Measurements from ENCODE around the gene RASAL2.

The RASAL2 gene

DNA sequence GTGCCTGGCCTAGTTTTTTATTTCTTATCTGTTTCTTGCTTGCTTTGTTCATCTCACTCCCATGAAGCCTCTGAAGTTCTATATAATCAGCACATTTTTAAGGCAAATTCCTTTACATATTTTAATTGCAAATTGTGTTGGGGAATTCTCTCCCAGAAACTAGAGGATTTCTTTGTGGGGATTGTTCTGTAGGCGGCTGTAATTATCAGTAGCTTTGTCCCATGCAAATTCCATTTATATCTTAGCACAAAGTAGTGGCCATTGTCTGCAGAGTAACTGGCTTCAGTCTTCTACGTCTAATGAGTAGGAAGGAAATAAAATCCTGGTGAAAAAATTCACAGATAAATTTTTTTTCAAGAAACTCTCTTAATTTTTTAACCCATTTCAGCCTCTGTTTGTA, 367.2 kb downstream of the RASAL2 start:
- no peak for DNase-seq (ENCODE audit: low spot score)

DNA sequence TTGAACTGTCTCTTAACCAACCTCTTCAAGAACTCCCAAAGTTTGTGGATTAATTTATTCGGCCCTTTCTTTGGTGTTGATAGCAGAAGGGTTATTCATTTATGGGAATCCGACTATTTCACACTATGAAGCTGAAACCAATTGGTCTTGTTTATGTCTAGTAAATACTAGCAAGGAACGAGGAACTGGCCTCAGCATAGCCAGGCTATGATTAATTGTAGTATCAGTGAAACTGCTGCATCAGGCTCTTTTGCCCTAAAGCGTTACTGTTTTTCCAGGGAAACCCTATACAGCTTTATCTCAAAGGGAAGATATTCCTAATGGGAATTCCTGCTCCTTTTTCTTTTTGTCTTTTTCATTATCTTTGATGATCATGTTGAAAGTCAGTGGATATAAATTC, 367.8 kb downstream of the RASAL2 start:
- no peak for DNase-seq (ENCODE audit: low spot score)

DNA sequence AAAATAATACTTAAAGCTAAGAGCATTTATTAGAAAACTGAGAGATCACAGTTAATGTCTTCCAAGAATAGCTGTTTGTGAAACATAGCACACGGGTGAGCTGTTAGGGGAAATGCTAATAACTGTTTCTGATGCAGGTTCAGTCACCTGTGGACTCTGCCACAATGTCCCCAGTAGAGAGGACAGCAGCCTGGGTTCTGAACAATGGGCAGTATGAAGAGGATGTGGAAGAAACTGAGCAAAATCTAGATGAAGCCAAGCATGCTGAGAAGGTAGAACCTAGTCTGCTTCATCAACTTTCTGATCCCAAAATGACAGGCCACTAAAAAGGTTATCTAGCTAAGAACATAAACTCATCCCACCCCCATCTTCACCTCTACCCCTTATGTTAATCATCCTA, 370.2 kb downstream of the RASAL2 start:
- DNase-seq (ENCODE audit: low spot score): no peak

DNA sequence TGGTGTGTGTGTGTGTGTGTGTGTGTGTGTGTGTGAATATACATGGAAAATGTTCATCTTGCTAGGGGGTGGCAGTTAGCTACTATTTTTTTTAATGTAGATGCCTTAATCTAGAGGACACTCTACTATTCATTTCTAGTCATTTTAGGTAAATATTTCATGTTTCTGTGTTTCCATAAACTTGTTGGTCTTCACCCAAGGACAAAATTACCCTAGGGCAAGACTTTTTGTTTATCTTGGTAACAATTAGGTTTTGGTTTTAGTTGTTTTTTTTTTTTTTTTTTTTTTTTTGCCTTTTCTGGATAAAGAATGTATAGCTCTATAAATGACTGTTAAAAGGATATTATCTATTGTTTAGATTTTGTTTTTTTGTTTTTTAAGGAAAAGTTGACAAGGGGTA, 370.7 kb downstream of the RASAL2 start:
- DNase-seq (ENCODE audit: low spot score): no peak

DNA sequence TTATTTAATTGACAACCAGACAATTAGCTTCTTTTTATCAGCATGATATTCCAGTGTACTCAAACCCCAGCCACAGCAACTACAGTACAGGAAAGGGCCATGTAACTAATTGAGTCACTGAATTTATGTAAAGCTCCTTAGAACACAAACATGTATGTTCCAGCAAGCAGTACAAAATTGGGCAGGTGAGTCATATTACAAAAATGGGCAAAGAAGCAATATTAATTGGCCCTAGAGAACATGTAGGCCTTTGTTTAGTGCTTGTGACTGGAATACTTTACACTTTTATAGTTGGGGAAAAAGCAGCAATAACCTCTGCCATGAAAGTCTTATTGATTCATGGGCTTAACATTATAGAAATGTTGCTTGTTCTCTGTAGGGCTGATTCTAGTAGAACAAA, 371.1 kb downstream of the RASAL2 start:
- DNase-seq (ENCODE audit: low spot score): no peak

DNA sequence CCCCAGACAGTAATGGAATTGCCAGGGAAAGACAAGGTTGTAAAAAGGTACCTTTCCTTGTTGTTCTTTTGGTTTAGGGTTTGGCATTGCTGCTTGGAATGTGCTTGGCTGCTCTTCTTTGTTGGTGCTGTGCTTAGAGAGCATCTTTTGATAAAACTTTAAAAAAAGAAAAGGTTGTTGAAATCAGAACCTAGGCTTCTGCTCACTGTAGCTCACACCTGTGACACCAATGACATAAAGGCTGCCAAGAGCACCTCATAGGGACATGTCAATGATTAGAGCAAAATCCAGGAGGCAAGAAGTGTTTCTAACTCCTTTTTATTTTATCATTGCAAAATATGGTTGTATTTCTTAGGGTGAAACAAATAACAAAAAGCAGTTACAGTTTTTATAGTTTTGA, 373.9 kb downstream of the RASAL2 start:
- DNase-seq (ENCODE audit: low spot score): no peak

DNA sequence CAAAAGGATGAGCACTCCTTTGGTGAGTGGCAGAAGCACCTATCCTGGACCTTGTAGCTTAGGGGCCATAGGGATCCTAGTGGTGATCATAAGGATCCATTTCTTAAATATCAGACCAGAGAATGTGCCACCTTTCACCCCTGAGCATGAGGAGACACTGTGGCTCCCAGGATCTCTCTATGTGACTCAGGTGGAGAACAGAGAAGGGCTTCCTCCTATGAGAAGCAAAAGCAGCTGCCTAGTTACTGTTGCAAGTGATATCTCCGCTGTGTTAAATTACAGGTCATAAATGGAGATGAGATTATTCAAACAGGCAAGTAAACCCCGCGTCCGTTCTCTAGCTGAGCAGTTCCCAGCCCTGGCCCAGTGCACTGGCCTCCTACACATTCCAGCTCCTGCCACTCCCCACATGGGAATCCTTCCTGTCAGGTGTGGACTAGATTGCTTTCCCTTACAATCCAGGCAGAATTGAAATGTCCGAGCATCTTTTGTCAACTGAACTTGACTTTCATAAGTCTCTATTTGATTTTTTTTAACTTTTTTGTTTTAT, 376.6 kb downstream of the RASAL2 start:
- DNase-seq (ENCODE audit: low spot score): no peak

DNA sequence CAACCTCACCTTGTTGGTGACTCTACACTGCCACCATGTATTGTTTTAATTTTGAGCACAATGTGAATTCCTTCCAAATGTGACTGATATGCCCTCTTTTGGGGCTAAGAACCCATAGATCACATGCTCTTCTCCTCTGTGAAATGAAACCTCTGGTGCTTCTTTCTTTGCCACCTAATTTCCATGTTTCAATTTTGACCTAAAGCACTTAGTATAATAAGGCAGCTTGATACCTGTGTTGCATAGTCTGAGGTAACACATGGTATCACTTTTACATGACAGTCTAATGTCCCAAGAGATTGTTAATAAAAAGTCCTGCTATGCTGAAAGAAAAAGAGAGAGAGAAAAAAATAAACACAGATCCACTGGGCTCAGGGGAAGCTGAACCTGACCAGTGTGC, 378.6 kb downstream of the RASAL2 start:
- DNase-seq (ENCODE audit: low spot score): no peak

DNA sequence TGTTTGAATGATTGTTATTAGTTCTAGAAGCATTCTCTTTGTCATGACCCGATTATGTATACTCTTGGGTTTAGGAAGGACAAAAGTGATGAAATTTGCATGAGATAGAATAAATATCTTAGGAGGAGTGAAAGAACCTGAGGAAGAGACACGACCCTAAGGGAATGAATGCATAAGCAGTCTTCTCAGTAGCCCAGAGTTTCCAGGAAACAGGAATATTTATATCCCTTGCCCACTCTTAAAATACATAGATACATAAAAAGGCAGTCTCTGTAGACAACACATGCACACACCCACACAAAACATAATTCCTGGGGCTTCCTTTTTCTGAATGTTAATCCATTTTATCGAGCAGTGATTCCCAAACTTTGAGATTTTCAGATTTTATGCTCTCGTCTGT, 383.5 kb downstream of the RASAL2 start:
- no peak for DNase-seq (ENCODE audit: low spot score)

DNA sequence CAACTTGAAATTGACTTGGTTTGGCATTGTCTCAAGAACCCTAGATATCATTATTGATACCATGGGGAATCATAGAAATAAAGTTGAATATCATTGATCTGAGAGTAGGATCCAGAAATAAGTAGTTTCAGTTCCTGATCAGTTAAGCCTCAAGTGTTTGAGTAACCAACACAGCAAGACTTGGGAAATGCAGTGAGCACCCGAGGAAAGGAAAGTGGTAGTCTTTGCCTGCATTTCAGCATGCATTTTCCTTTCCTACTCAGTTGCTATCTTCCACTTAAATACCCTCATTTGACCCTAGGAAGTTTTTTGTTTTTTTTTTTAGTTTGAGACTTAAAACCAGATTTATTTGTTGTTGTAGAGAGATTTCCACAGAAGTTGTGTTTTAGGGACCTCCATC, 383.9 kb downstream of the RASAL2 start:
- DNase-seq (ENCODE audit: low spot score): no peak

DNA sequence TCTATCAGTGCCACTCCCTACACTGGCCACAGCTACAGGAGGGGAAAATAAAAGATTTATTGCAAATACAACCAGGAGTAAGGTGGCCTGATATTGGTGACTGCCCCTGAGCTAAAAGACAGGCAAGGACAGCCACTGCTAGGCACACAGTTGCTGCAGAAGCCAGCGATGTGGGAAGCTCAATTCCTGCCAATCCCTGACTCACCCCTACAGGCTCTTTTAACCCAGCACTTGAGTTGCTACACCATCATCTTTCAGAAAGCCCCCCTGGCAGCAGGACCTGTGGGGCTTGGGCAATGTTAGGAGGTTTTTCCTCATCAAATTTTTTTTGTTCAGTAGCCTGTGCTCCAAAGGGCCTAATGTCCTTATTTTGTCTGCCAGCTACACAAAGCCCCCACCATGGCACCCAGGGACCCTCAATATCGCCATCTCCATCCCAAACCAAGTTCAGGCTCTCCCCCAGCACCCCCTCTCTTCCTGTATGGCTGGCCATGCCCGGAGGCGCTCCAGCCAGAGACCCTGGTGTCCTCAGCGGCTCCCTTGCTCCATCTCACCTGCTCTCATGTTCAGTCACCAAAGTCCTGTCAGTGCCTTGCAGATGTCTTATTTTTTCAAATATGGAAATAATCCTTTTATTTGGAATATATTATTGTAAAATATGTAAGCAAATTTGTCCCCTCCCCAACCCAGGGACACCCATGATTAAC, 389.5 kb downstream of the RASAL2 start:
- DNase-seq (ENCODE audit: low spot score): no peak

DNA sequence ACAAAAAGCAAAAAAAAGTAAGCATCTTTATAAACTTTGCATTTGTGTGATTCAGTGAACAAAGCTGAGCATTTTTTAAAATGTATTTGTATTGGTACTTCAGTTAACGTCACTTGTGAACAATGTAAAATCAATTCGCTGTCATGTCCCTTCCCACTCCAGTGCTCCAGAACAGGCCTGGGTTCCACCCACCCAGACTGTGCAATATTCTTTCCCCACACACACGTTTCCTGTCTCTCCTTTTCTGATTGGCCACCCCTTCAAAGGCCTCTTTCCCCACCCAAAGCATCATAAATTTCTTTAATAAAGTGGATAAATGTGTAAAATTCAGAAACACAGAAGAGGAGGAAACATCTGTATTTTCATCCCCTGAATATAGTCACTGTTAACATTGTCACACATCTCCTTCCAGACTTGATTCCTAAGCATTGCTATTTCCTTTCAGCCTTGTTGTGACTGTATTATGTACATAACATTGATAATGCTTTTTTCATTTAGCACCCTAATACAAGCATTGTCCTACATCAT, 390.9 kb downstream of the RASAL2 start:
- no peak for DNase-seq (ENCODE audit: low spot score)

DNA sequence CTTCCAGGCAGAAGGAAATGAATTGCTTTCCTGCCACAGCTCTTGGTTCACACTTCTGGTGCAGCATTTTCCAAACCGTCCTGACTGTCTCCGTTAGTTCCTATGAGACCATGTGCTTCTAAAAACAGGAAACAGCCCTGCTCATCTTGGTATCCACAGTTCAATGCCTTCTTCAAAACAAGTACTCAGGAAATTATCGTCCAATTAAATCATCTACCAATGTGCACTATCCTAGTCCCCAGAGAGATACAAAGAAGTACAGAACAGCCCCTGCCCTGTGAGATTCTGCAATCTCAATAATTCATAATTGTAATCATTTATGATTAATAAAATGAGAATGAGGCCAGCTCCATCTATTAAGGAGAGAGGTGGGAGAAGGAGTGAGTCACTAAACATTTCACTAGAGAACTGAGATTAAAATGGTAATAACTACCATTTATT, 391.7 kb downstream of the RASAL2 start:
- no peak for DNase-seq (ENCODE audit: low spot score)

DNA sequence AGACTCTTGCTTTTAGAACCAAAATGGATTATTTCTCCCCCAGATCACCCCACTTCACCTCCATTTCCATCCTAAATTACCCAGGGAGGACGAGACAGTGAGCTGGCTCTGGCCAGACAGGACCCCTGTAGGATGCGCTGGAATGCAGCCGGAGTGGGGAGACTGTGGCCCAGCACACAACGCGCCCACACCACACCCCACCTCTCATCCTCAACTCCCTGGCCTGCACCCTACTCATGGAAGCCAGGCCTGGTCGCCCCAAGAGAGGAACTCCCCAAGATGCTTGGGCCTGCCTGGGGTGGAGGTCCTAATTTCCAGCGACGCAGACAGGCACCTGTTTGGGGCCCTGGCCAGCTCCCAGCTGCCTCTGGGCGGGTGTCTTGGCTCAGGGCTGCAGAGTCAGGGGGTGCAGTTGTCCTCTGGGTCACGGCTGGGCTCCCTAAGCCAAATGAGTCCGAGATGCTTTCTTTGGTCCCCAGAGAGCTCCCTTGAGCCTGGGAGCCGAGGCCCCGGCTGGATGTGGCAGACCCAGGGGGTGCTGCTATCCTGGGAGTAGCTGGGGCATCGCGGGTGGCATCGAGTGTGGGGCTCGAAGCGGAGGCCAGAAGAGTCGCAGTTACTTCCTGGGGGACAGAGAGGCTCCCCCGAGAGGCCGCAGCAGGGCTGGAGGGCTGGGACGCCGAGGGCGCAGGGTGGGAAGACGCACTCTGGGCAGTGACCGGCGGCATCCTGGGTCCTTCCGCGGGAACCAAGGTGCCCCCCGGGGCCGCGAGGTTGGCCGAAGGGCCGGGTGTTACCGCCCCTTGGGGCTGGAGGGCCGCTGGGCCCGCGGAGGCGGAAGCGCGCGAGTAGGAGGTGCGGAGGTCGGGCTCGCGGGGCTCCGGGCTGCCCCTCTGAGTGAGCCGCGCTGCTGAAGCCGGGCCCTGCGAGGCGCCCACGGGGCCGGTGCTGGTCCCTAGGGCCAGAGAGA, 392.5 kb downstream of the RASAL2 start:
- DNase-seq (ENCODE audit: low spot score): no peak

DNA sequence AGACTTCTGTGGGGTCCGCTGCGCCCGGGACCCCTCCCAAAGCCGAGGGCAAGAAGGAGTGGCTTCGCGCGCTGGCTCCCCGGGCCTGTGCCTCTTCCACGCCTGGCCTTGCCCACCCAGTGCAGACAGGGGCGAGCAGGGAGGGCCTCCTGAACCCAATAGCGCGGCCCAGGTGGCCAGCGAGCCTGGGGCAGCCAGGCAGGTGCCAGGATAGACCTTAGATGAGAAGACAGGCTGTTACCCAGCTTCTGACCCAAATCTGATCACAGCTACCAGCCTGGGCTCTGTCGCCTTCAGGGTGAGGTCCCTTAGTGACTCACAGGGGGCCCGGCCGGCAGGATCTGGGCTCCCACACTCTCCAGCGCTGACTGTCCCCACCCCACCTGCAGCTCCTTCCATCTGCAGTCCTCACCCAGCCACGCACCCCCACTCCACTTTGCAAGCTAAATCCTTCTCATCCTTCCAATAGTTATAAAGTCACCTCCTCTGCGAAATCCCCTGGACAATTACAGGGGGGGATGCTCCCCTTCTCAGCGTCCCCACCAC, 393.2 kb downstream of the RASAL2 start:
- no peak for DNase-seq (ENCODE audit: low spot score)

DNA sequence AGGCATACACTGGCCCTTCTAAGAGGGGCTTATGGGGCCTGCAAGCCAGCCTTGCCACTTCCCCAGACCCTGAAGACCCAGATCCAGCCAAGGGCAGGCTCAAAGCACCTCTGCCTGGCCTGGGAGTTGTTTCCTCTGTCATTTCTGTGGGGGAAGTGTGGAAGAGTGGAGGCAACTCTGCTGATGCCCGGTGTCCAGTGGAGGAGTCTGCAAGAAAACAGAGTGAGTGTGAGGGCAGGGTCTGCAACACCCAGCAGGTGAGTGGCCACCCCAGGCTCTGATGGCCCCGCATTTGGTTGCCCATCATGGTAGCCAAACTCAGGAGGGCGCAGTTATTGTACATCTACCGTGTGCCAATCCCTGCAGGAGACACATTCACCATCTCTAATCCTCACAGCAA, 394.5 kb downstream of the RASAL2 start:
- DNase-seq (ENCODE audit: low spot score): no peak

DNA sequence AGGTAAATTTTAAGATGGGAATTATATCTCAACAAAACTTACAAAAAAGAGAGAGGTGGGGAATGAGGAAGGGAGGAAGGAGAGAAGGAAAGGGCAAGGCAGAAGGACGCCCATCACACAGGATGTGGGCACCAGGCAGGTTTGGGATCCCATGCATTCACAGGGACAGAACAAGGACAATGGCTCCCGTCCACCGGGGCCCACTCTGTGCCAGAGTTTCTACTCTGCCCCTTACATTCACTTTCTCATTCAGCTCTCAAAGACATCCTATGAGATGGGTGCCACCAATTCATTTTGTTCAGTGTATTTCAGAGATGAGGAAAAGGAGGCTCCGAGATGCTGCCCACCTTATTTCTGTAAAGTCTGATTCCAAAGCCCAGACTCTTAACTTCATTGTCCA, 395.5 kb downstream of the RASAL2 start:
- DNase-seq (ENCODE audit: low spot score): no peak

DNA sequence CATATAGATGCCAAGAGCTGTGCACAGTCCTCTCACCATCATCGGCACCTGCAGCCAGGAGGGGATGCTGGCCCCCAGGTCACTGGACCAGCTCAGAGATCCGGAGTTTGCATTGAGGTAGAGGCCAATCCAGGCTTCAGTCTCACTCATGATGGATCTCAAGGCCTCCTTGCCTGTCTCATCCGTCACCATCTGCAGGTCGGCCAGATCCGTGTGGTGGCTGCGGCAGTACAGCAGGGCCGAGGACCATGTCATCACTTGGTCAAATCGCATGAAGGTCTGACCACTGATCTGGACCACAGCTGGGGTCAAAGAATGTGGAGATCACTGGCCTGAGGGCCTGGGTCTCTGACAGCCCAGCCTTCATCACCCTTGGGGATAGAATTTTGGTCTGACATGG, 396.2 kb downstream of the RASAL2 start:
- no peak for DNase-seq (ENCODE audit: low spot score)

DNA sequence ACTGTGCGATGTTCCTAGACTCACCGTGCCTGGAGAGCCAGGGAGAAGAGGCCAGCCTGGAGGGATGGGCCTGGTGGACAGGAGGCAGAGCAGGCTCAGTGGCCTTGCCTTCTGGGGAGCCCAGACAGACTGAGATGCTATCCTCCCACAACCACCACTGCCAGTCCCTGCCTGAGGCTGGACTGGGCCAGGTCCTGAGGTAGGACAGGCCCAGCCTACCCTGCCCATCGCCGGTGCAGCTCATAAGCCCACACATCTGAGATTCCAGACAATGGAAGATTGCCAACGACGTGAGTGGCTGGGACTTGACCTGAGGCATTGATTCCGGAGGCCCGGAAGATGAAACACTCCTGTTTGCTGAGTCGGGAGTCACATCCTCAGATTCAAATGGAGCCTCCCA, 397.1 kb downstream of the RASAL2 start:
- no peak for DNase-seq (ENCODE audit: low spot score)

DNA sequence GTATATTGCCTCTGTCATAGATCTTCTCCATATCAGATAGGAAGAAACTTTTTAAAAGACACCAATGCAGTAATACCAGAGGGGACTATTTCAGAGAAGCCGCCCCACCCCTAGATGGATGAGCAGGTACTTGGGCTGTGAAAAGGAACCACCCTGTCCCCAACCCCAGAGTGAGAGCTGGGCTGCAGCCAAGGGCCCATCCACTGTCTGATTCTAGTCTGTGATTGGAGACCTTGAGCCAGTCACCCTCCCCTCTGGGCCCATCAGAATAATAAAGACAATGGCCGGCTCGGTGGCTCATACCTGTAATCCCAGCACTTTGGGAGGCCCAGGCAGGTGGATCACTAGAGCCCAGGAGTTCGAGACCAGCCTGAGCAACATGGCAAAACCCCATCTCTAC, 397.8 kb downstream of the RASAL2 start:
- DNase-seq (ENCODE audit: low spot score): no peak

DNA sequence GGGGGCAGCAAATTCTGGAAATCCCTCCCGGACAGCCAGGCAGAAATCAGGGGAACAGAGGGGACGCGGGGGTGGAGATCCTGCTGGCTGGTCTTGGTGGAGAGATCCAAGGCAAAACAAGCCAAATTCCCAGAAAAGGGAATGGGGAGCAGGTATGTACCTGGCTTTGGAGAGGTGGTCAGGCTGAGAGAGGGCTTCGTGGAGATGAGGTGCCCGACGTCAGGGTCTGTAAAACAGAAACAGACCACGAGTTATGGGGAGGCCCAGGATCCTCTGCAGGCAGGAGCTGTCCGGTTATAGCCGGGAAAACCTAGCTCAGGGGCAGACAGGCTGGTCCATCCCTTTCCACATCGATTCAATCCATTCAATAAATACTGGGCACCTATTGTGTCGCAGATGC, 398.4 kb downstream of the RASAL2 start:
- no peak for DNase-seq (ENCODE audit: low spot score)

DNA sequence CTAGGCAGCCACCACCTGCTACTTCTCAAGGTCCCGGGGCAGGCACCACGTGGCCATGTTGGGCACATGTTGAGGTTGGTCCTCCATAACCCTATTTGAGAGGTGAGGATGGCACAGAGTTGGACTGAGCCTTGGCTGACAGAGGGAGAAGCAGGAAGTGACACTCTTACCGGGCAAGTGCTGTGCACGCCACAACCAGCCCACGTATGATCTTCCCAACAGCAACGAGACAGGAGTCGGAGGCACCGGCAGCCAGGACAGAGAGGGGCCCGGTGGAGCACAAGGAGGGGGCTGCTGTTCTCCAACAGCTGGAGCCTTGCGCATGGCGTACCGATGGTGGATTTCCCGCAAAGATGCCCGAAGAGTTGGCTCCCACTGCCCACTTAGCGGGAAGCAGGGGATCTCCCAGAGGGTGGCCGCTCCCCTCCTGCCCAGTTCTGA, 399.4 kb downstream of the RASAL2 start:
- no peak for DNase-seq (ENCODE audit: low spot score)

DNA sequence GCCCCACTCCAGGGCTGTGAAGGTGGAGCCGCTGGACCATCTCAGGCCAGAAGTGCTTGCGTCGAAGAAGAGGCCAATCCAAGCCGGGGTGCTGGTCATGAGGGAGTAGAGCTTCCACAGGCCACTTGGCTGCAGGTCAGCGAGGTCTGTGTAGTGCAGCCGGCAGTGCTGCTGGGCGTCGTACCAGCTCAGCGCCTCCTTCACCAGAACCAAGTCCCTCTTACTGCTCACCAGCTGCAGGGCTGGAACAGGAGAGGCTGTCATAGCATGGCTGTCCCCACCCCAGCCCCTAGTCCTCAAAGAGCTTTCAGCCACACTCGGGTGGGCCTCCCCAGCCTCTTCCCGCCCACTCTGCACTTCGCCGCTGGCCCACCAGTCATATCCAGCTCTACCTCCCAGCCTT, 400.7 kb downstream of the RASAL2 start:
- DNase-seq (ENCODE audit: low spot score): no peak
